Ovary (tissue), 9 donors: ENCODE data around the gene RNF146. TPM values are rescaled to one million over a fixed set of nuclear protein-coding genes. Genes with fewer than 3 reads are reported as not detected.

Experiments
- DNase-seq, 5 donors: peaks; one replicate each; pipeline ENCODE4 v3.0.0-alpha.2; 2019 to 2020
- H3K27ac ChIP-seq, 2 donors: fragments of 200-600 bp; one replicate each; pipeline versions ENCODE4 v1.5.1 to v1.8.0; 2019 to 2022
- H3K27me3 ChIP-seq: fragments of 200-600 bp; one replicate; pipeline ENCODE4 v1.8.0; 2022
- H3K36me3 ChIP-seq: fragments of 200-600 bp; sonication (generic); one replicate; pipeline ENCODE4 v1.5.1; 2019
- H3K4me1 ChIP-seq: one replicate; pipeline ENCODE4 v1.8.1; 2013; ENCODE audit warnings: mild to moderate bottlenecking, moderate library complexity; ENCODE audit not compliant: insufficient read depth
- H3K4me3 ChIP-seq: fragments of 200-600 bp; sonication (generic); one replicate; pipeline ENCODE4 v1.5.1; 2017
- H3K9me3 ChIP-seq, 2 donors: fragments of 200-600 bp in 1 of 2; sonication (generic) in 1 of 2; one replicate each; pipeline versions ENCODE4 v1.5.1 to v1.8.1; 2013 to 2019; ENCODE audit warnings: mild to moderate bottlenecking in 1 of 2, moderate library complexity in 1 of 2
- EP300 ChIP-seq: sonication (generic); formaldehyde crosslinking; IDR thresholded peaks from one replicate; pipeline ENCODE4 v1.6.1; 2017; ENCODE audit warnings: antibody characterized with exemption
- POLR2A ChIP-seq: fragments of 450-650 bp; IDR thresholded peaks from one replicate; pipeline ENCODE4 v1.6.1; 2017; ENCODE audit warnings: antibody characterized with exemption, mild to moderate bottlenecking, moderate library complexity
- WGBS, 3 donors: extraction: QIAGEN DNeasy Blood & Tissue Kit in 1 of 3; methylation state at CpG; one replicate each; pipeline versions ENCODE4 v1.1.5 to v1.1.7; 2013 to 2017; 5-methylcytosine and 5-hydroxymethylcytosine counted together
- intact Hi-C, 4 donors: fragments of 100-400 bp; cut with DNase I; formaldehyde crosslinking; loops; one replicate each; pipeline versions ENCODE4 v1.11.0 to v1.15.1; 2022 to 2023
- polyA plus RNA-seq, 2 donors: library from polyadenylated mRNA; stranded (reverse); fragments of 200-250 nt in 1 of 2; fragments of 350-450 nt in 1 of 2; fragmentation: Illumina TruSeq in 1 of 2; extraction: RNeasy Lipid Tissue Mini Kit (QIAGEN cat#74804) in 1 of 2; gene quantifications; one replicate each; pipeline ENCODE4 v1.2.3, GENCODE V29; 2013 to 2014
- total RNA-seq, 7 donors: library from RNA; depleted of rRNA in 2 of 7; stranded (reverse); fragments of >200 nt in 2 of 7; fragmentation: NEBNext Ultra II Directional in 3 of 7; extraction: Animal tissue kit (Norgen Biotek cat#: 25700) in 3 of 7; gene quantifications; one replicate each; pipeline versions ENCODE4 v1.1.0 to v1.2.4, GENCODE V29; 2016 to 2023
- TF ChIP-seq, protein P1 (sequence below), 3 donors: fragments of 450-650 bp in 2 of 3; fragments of 200-600 bp in 1 of 3; IDR thresholded peaks; one replicate each; pipeline versions ENCODE4 v1.5.1 to v1.8.0; 2016 to 2022; ENCODE audit warnings: antibody characterized with exemption in 3 of 3, mild to moderate bottlenecking in 1 of 3
- donor health status: DM: no; HTN: no; CAD: no; lungs with moderate emphysema.
- donor health status: DM: no; HTN: no; CAD: no.
- donor health status: Bipolar disorder and iron deficiency.
- donor health status: DM: yes; HTN: yes; CAD: no.
- donor health status: DM: no; HTN: no; CAD: no.
- donor health status: DM: yes; HTN: yes; CAD: no.

The RNF146 gene
- total and polyA plus RNA-seq, 9 donors = 42.2 to 55.8 (median 45.8) TPM

DNA sequence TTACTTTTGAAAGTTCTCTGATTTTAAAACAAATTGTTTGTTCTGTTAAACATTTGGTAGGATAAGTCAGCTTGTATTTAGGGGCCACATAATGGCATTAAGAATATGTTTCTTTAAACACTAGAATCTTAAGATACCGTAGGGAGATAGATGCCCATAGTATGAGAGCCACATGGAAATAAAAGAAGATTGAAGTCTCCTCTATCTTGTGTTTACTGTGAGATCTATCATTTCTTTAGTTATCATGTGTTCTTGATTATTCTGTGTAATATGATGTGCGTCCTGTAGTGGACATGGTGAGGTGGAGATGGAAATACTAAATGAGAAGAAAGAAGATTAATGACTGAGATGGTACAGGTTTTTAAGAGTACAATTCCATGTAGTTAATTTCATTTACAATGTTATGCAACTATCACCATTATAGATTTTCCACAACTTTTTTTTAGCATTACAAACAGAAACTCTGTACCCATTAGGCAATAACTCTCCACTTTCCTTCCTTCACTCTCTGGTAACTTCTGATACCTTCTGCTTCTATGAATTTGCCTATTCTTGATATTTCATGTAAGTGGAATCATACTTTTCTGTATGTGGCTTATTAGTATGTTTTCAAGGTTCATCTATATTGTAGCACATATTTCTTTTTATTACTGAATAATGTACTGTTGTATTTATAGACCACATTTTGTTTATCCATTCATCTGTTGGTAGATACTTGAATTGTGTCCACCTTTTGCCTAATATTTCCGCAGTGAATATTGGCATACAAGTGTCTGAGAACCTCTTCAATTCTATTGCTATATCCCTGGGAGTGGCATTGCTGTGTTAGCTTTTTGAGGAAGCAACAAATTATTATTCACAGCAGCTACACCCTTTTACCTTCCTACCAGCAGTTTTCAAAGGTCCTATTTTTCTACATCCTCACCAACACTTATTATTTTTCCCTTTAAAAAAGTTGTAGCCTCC is 11.5 kb downstream of the RNF146 start:
- H3K27me3 ChIP-seq = no peaks in the 10 kb centered on the region
- H3K9me3 ChIP-seq = no peaks in the 10 kb centered on the region
- no peak for DNase-seq
- peaks cover 4% of the 10 kb centered on the region for H3K4me1 ChIP-seq
- whole genome bisulfite sequencing, 3 donors = 92 to 96% (median 95%) methylated on average over 3 of the region's 3 CpGs
- no peak for TF ChIP-seq POLR2A
- TF ChIP-seq, protein P1, sequence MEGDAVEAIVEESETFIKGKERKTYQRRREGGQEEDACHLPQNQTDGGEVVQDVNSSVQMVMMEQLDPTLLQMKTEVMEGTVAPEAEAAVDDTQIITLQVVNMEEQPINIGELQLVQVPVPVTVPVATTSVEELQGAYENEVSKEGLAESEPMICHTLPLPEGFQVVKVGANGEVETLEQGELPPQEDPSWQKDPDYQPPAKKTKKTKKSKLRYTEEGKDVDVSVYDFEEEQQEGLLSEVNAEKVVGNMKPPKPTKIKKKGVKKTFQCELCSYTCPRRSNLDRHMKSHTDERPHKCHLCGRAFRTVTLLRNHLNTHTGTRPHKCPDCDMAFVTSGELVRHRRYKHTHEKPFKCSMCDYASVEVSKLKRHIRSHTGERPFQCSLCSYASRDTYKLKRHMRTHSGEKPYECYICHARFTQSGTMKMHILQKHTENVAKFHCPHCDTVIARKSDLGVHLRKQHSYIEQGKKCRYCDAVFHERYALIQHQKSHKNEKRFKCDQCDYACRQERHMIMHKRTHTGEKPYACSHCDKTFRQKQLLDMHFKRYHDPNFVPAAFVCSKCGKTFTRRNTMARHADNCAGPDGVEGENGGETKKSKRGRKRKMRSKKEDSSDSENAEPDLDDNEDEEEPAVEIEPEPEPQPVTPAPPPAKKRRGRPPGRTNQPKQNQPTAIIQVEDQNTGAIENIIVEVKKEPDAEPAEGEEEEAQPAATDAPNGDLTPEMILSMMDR (IDR thresholded peaks at IDR 0.05) = no peak
- no peak for TF ChIP-seq EP300
- H3K27ac ChIP-seq = no peak overlapping the region
- intact Hi-C loops = no loop called here
- no peak overlapping the region for H3K4me3 ChIP-seq
- no peaks in the 10 kb centered on the region for H3K36me3 ChIP-seq

DNA sequence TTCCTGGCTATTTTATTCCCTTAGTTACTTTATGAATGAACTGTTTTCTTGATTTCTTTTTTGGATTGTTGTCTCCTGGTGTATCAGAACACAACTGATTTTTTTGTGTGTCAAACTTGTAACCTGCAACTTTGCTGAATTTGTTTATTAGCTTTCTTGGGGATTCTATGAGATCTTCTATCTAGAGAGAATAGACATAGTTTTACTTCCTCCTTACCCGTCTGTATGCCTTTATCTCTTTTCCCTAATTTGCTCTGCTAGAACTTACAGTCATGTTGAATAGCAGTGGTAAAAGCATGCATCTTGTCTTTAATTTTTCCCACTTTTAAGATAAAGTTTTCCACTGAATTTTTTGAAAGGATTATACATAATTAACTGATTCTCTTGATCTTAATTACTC is 13.2 kb downstream of the RNF146 start:
- Histone ChIP-seq H3K27me3 (no peaks in the 10 kb centered on the region), H3K9me3 (no peaks in the 10 kb centered on the region), H3K36me3 (no peaks in the 10 kb centered on the region), H3K4me1 (peaks cover 3% of the 10 kb centered on the region), H3K4me3 (no peak overlapping the region), H3K27ac (no peak overlapping the region)
- TF ChIP-seq POLR2A (no peak), EP300 (no peak)
- TF ChIP-seq, protein P1 (IDR thresholded peaks at IDR 0.05) = no peak
- WGBS, 3 donors = 49 to 55% (median 53%) methylated on average over 1 of the region's 1 CpG
- DNase-seq = no peak
- intact Hi-C loops = no loop called here

DNA sequence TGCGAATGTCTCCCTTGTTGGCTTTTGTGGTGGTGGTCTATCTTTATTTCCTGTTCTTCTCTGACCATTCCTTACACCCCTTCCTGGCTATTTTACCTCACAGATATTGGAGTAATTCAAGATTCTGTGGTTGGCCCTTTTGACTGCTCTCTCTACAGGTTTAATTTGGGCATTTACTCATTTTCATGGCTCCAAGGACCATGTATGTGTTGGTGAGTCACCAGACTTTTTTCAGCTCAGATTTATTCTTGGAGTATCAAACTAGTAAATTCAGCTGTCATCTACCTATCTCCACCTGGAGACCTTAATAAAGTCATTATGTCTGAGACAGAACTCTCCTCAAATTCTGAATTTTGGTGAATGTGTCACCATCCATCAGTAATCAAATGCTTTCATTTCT is 15.5 kb downstream of the RNF146 start:
- WGBS, 3 donors = 94 to 98% (median 96%) methylated on average over 1 of the region's 1 CpG
- Histone ChIP-seq H3K4me3 (no peak overlapping the region), H3K27me3 (no peaks in the 10 kb centered on the region), H3K4me1 (no peaks in the 10 kb centered on the region), H3K27ac (no peak overlapping the region), H3K36me3 (no peaks in the 10 kb centered on the region), H3K9me3 (no peaks in the 10 kb centered on the region)
- intact Hi-C loops = no loop called here
- no peak for DNase-seq
- TF ChIP-seq EP300 (no peak), POLR2A (no peak)
- TF ChIP-seq, protein P1 (IDR thresholded peaks at IDR 0.05) = no peak

DNA sequence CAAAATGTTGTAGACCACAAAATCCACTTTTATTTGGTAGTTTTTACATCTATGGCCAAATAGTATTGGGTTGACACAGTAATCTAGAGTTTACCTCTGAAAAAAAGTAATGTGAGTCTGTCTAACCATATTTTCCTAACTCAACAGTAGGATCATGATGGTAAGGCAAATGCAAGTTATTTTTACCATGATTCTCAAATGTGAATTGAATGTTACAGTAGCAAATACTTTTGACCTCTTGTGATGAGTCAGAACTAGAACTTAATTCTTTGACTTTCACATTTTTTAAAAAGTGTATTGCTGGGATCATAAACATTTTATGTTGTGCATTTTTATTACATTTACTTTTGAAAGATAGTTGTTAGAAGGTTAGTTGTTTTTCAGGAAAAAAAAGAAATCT is 22.0 kb downstream of the RNF146 start:
- no peaks in the 10 kb centered on the region for H3K27me3 ChIP-seq
- intact Hi-C loops = no loop called here

More for the DNA sequence above, 22.0 kb downstream of the RNF146 start:
- Histone ChIP-seq H3K9me3 (no peaks in the 10 kb centered on the region), H3K4me1 (no peaks in the 10 kb centered on the region), H3K27ac (no peak overlapping the region), H3K4me3 (no peak overlapping the region), H3K36me3 (no peaks in the 10 kb centered on the region)
- DNase-seq = no peak
- TF ChIP-seq, protein P1 (IDR thresholded peaks at IDR 0.05) = no peak
- TF ChIP-seq EP300 (no peak), POLR2A (no peak)
